Measurements from ENCODE around the gene PTPA. TPM values are rescaled to one million over a fixed set of nuclear protein-coding genes. Genes with fewer than 3 reads are reported as not detected.

The PTPA gene
- total RNA-seq, 1 experiment from 2014 or later, result 62.7 TPM

- Histone ChIP-seq H3K9ac (ENCODE audit: low read length) (no peak overlapping the region), H3K4me3 (ENCODE audit: low read length) (no peak overlapping the region), H2AFZ (ENCODE audit: low read length) (no peak overlapping the region), H3K9me2 (replicated peaks; ENCODE audit: insufficient read depth, low read length) (no peaks in the 10 kb centered on the region), H3K4me1 (ENCODE audit: low read length) (no peaks in the 10 kb centered on the region), H3K9me3 (ENCODE audit: low read length) (no peaks in the 10 kb centered on the region), H3K27ac (ENCODE audit: low read length) (no peak overlapping the region), H4K20me1 (ENCODE audit: insufficient read depth, low read depth, low read length) (no peaks in the 10 kb centered on the region), H3K4me2 (ENCODE audit: low read depth, low read length, poor library complexity, severe bottlenecking) (no peak overlapping the region), H3K79me2 (ENCODE audit: low read length) (no peaks in the 10 kb centered on the region), H3K27me3 (ENCODE audit: low read length) (no peaks in the 10 kb centered on the region), H3K36me3 (ENCODE audit: insufficient read depth, low read length) (no peaks in the 10 kb centered on the region)
- no peak for DNase-seq
Observed at GRCh38 chr9:129071526-129072126, 39.6 kb upstream of the PTPA start.

- no peaks in the 10 kb centered on the region for H4K20me1 ChIP-seq (ENCODE audit: insufficient read depth, low read depth, low read length)
- no peaks in the 10 kb centered on the region for H3K36me3 ChIP-seq (ENCODE audit: insufficient read depth, low read length)
- no peaks in the 10 kb centered on the region for H3K79me2 ChIP-seq (ENCODE audit: low read length)
- H3K4me1 ChIP-seq (ENCODE audit: low read length), result no peaks in the 10 kb centered on the region
- H3K4me3 ChIP-seq (ENCODE audit: low read length), result no peak overlapping the region
- no peaks in the 10 kb centered on the region for H3K9me2 ChIP-seq (replicated peaks; ENCODE audit: insufficient read depth, low read length)
- no peaks in the 10 kb centered on the region for H3K27me3 ChIP-seq (ENCODE audit: low read length)
- H3K4me2 ChIP-seq (ENCODE audit: low read depth, low read length, poor library complexity, severe bottlenecking), result no peak overlapping the region
- no peak overlapping the region for H3K9ac ChIP-seq (ENCODE audit: low read length)
- H3K27ac ChIP-seq (ENCODE audit: low read length), result no peak overlapping the region
- no peak overlapping the region for H2AFZ ChIP-seq (ENCODE audit: low read length)
- no peaks in the 10 kb centered on the region for H3K9me3 ChIP-seq (ENCODE audit: low read length)
- DNase-seq, result no peak
Observed at GRCh38 chr9:129072171-129072570, 39.0 kb upstream of the PTPA start.

- Histone ChIP-seq H3K9ac (ENCODE audit: low read length) (no peak overlapping the region), H3K27ac (ENCODE audit: low read length) (no peak overlapping the region), H3K36me3 (ENCODE audit: insufficient read depth, low read length) (no peaks in the 10 kb centered on the region), H3K4me2 (ENCODE audit: low read depth, low read length, poor library complexity, severe bottlenecking) (no peak overlapping the region), H3K9me2 (replicated peaks; ENCODE audit: insufficient read depth, low read length) (no peaks in the 10 kb centered on the region), H3K9me3 (ENCODE audit: low read length) (no peaks in the 10 kb centered on the region), H3K27me3 (ENCODE audit: low read length) (no peaks in the 10 kb centered on the region), H4K20me1 (ENCODE audit: insufficient read depth, low read depth, low read length) (no peaks in the 10 kb centered on the region), H3K4me1 (ENCODE audit: low read length) (no peaks in the 10 kb centered on the region), H3K4me3 (ENCODE audit: low read length) (no peak overlapping the region), H3K79me2 (ENCODE audit: low read length) (no peaks in the 10 kb centered on the region), H2AFZ (ENCODE audit: low read length) (no peak overlapping the region)
- DNase-seq, result no peak
Observed at GRCh38 chr9:129073404-129073803, 37.8 kb upstream of the PTPA start.

- H3K4me3 ChIP-seq (ENCODE audit: low read length), result no peak overlapping the region
- H3K27me3 ChIP-seq (ENCODE audit: low read length), result no peaks in the 10 kb centered on the region
- H3K36me3 ChIP-seq (ENCODE audit: insufficient read depth, low read length), result no peaks in the 10 kb centered on the region
- H3K4me2 ChIP-seq (ENCODE audit: low read depth, low read length, poor library complexity, severe bottlenecking), result no peak overlapping the region
- H2AFZ ChIP-seq (ENCODE audit: low read length), result no peak overlapping the region
- H3K79me2 ChIP-seq (ENCODE audit: low read length), result no peaks in the 10 kb centered on the region
- no peak overlapping the region for H3K27ac ChIP-seq (ENCODE audit: low read length)
- H3K9me2 ChIP-seq (replicated peaks; ENCODE audit: insufficient read depth, low read length), result no peaks in the 10 kb centered on the region
- DNase-seq, result no peak
- H3K9ac ChIP-seq (ENCODE audit: low read length), result no peak overlapping the region
- no peaks in the 10 kb centered on the region for H3K4me1 ChIP-seq (ENCODE audit: low read length)
- no peaks in the 10 kb centered on the region for H3K9me3 ChIP-seq (ENCODE audit: low read length)
- no peaks in the 10 kb centered on the region for H4K20me1 ChIP-seq (ENCODE audit: insufficient read depth, low read depth, low read length)
Observed at GRCh38 chr9:129074106-129074505, 37.1 kb upstream of the PTPA start.

- Histone ChIP-seq H4K20me1 (ENCODE audit: insufficient read depth, low read depth, low read length) (no peaks in the 10 kb centered on the region), H3K9me2 (replicated peaks; ENCODE audit: insufficient read depth, low read length) (no peaks in the 10 kb centered on the region), H3K4me3 (ENCODE audit: low read length) (no peak overlapping the region), H3K4me2 (ENCODE audit: low read depth, low read length, poor library complexity, severe bottlenecking) (no peak overlapping the region), H3K36me3 (ENCODE audit: insufficient read depth, low read length) (no peaks in the 10 kb centered on the region), H3K9me3 (ENCODE audit: low read length) (no peaks in the 10 kb centered on the region), H3K9ac (ENCODE audit: low read length) (no peak overlapping the region), H2AFZ (ENCODE audit: low read length) (no peak overlapping the region), H3K27ac (ENCODE audit: low read length) (no peak overlapping the region), H3K27me3 (ENCODE audit: low read length) (no peaks in the 10 kb centered on the region), H3K79me2 (ENCODE audit: low read length) (no peaks in the 10 kb centered on the region), H3K4me1 (ENCODE audit: low read length) (peaks cover 8% of the 10 kb centered on the region)
- no peak for DNase-seq
Observed at GRCh38 chr9:129075996-129076639, 35.1 kb upstream of the PTPA start.

- Histone ChIP-seq H3K36me3 (ENCODE audit: insufficient read depth, low read length) (no peaks in the 10 kb centered on the region), H4K20me1 (ENCODE audit: insufficient read depth, low read depth, low read length) (no peaks in the 10 kb centered on the region), H3K27me3 (ENCODE audit: low read length) (no peaks in the 10 kb centered on the region), H3K27ac (ENCODE audit: low read length) (no peak overlapping the region), H2AFZ (ENCODE audit: low read length) (no peak overlapping the region), H3K9me3 (ENCODE audit: low read length) (no peaks in the 10 kb centered on the region), H3K9me2 (replicated peaks; ENCODE audit: insufficient read depth, low read length) (no peaks in the 10 kb centered on the region), H3K4me1 (ENCODE audit: low read length) (peaks cover 9% of the 10 kb centered on the region), H3K9ac (ENCODE audit: low read length) (no peak overlapping the region), H3K4me2 (ENCODE audit: low read depth, low read length, poor library complexity, severe bottlenecking) (no peak overlapping the region), H3K79me2 (ENCODE audit: low read length) (peaks cover 3% of the 10 kb centered on the region), H3K4me3 (ENCODE audit: low read length) (no peak overlapping the region)
- no peak for DNase-seq
Observed at GRCh38 chr9:129076640-129077037, 34.6 kb upstream of the PTPA start.

GRCh38 chr9:129077236-129077635, 34.0 kb upstream of the PTPA start:
- H4K20me1 ChIP-seq (ENCODE audit: insufficient read depth, low read depth, low read length), result 0 out of 2 replicates have a peak, but pooled peaks cover 5% of the 10 kb centered on the region
- H3K4me3 ChIP-seq (ENCODE audit: low read length), result no peak overlapping the region
- DNase-seq, result no peak
- H3K9ac ChIP-seq (ENCODE audit: low read length), result no peak overlapping the region
- H3K9me3 ChIP-seq (ENCODE audit: low read length), result no peaks in the 10 kb centered on the region
- no peaks in the 10 kb centered on the region for H3K36me3 ChIP-seq (ENCODE audit: insufficient read depth, low read length)
- no peak overlapping the region for H3K27ac ChIP-seq (ENCODE audit: low read length)
- H3K4me1 ChIP-seq (ENCODE audit: low read length), result peaks cover 15% of the 10 kb centered on the region
- no peak overlapping the region for H2AFZ ChIP-seq (ENCODE audit: low read length)
- no peaks in the 10 kb centered on the region for H3K27me3 ChIP-seq (ENCODE audit: low read length)
- peaks cover 9% of the 10 kb centered on the region for H3K79me2 ChIP-seq (ENCODE audit: low read length)
- H3K4me2 ChIP-seq (ENCODE audit: low read depth, low read length, poor library complexity, severe bottlenecking), result no peak overlapping the region
- H3K9me2 ChIP-seq (replicated peaks; ENCODE audit: insufficient read depth, low read length), result no peaks in the 10 kb centered on the region

- H3K4me2 ChIP-seq (ENCODE audit: low read depth, low read length, poor library complexity, severe bottlenecking), result peak overlapping the region; percentile 17
- no peak overlapping the region for H2AFZ ChIP-seq (ENCODE audit: low read length)
- no peaks in the 10 kb centered on the region for H3K9me3 ChIP-seq (ENCODE audit: low read length)
- H4K20me1 ChIP-seq (ENCODE audit: insufficient read depth, low read depth, low read length), result 0 out of 2 replicates have a peak, but pooled peaks cover 9% of the 10 kb centered on the region
- H3K4me1 ChIP-seq (ENCODE audit: low read length), result peaks cover 21% of the 10 kb centered on the region
- H3K27me3 ChIP-seq (ENCODE audit: low read length), result no peaks in the 10 kb centered on the region
- H3K9ac ChIP-seq (ENCODE audit: low read length), result no peak overlapping the region
- DNase-seq, result no peak
- no peak overlapping the region for H3K27ac ChIP-seq (ENCODE audit: low read length)
- no peaks in the 10 kb centered on the region for H3K36me3 ChIP-seq (ENCODE audit: insufficient read depth, low read length)
- peaks cover 25% of the 10 kb centered on the region for H3K79me2 ChIP-seq (ENCODE audit: low read length)
- H3K4me3 ChIP-seq (ENCODE audit: low read length), result no peak overlapping the region
- H3K9me2 ChIP-seq (replicated peaks; ENCODE audit: insufficient read depth, low read length), result no peaks in the 10 kb centered on the region
Observed at GRCh38 chr9:129078691-129079503, 32.3 kb upstream of the PTPA start.

All from Karpas-422 (cell line).